NCI-H146 treated with DMSO at 0.1 percent for 48 hours (cell line): ENCODE data around the gene CD36.
"Not testable (repeated sequence)": the region's sequence is repeated elsewhere in the genome, so short reads cannot be mapped to it uniquely, and the experiment has no call there.

Experiments
- DNase-seq: peaks from one replicate; lab custom pipeline; 2025; ENCODE audit not compliant: unreplicated experiment; lab: John Stamatoyannopoulos, UW

CD36 gene

DNA sequence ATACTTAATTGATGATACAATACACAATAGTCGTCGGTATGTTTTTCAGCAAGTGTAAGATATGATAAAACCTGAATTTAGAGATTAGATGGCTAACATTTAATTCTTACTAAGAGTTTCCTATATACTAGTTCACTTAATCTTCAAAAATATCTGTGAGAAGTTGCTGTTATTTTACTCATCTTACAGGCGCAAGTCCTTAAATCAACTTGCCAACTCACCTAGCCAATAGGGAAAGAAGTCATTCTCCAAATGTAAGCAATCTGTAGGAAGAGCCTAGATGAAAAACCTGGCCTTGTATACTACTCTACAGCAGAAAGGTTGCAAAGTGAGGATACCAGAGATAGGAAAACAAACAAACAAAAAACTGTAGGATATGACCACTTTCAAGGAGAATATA lies 10.6 kb downstream of the CD36 start:
- no peak for DNase-seq

DNA sequence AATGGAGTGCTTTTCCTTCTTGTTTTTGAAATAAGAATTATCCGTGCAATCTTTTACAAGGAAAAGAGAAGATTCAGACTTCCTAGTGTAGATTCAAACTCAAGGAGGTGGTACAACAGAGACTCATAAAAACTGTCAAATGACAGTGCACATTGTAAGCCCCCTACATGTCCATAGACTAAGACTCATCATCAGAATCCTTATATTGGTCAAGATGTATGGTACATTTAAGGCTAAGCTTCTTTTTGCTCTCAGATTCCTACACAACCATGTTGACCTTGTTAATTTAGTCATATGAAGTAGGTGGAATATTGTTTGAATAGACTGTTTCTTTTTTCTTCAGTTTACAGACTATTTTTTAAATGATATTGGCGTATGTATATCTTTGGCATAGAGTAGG lies 11.6 kb downstream of the CD36 start:
- no peak for DNase-seq

DNA sequence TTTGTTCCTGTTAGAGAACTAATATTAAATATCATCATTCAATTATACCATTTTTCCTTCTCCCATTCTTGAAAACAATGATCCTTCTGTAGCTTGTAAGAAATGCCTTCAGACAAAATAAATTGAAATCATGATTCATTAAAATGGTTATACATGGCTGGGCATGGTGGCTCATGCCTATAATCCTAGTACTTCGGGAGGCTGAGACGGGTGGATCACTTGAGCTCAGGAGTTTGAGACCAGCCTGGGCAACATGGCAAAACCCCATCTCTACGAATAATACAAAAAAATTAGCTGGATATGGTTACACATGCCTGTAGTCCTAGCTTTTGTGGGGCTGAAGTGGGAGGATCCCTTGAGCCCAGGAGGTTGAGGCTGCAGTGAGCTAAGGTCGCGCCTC lies 13.0 kb downstream of the CD36 start:
- DNase-seq, result no peak

DNA sequence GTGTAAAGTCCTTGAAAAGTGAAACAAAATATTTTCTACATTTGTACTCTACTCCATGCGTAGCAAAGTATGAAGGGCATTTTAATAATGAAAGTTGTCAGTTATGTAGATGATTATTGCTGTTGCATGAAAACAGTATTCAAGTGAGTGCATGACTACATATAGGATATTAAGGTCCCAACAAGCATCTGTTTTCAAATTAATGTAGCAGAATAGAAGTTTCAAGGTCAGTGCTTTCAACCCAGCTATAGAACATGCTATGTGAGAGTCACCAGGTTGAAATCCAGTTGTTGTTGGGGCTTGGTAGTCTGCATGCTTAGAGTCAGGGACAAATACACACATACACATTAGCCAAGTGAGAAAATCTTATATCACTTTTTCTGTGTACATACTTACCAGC lies 14.8 kb downstream of the CD36 start:
- no peak for DNase-seq

DNA sequence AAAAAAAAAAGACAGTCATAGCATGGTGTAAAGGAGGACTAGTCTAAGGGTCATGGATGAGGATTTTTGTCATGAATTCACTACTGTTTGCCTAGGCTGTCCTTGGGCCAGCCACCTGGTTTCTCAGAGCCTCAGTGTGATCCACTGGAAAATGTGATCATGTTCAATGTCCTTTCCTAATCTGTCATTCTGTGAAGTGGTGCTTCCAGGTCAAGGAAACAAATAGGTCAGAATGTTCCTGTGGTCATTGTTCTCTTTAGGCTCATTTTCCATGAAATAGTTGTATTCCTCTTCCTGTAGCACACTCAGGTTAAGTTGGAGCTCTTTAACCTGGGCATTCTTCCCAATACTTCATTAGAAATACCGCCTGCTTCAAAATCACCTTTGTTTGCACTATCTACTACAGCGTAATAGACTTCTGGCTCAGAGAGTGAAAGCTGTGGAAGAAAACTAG lies 16.5 kb downstream of the CD36 start:
- no peak for DNase-seq

DNA sequence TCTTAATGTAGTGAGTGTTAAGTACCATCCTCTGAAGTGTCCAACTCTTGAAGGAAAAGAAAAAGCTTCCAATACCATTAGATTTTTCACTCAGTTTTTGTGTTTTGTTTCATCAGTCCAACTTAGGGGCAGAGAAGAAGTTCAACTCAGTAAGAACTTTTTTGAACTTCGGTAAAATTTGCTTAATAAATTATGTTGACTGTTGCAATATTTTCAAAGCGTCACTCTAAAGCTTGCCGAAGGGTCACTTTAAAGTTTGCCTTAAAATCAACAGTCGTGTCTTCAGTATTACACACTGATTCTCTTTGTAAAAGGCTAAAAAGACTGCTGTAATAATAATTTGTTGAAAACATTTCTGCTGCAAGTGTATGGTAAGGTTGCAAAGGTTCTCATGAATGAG lies 17.6 kb downstream of the CD36 start:
- no peak for DNase-seq

DNA sequence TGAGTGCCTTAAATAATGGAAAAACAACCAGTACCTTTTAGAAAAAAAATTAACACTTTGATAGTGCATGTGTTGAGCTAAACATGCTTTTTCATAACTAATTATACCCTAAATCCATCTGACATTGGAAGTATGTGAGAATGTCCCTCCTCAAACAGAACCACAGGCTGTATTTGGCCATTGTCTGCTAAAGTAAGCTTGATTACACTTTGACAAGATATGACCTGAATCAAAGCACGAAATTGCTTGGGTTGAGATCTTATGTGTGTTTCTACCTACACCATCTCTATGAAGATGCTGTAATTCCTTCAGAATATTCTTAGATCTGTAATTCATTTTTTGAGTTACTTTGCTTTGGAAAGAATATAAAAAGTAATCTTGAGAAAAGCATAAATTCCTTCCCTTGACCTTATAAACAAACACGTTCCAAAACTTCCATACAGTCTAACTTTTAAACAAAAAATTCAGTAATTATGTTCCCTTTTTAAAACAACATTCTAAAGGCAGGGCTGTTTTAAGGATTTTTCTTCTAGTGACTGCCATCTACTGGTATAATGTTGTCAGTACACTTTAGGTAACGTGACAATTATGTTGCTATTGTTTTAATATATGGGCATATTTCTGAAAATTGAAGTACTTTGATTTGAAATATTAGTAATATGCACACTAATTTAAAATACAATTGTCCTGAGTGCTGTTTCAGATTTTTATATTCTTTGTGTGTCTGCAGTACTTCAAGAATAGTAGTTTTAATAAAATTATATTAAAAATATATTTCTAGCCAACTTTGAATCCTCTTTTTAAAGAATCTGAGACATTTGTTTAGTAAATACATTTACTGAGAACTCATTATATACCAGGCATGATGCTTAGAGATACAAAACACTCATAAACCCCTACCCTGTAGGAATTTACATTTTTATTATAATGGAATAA lies 20.9 kb downstream of the CD36 start:
- DNase-seq, result peak; percentile 51

DNA sequence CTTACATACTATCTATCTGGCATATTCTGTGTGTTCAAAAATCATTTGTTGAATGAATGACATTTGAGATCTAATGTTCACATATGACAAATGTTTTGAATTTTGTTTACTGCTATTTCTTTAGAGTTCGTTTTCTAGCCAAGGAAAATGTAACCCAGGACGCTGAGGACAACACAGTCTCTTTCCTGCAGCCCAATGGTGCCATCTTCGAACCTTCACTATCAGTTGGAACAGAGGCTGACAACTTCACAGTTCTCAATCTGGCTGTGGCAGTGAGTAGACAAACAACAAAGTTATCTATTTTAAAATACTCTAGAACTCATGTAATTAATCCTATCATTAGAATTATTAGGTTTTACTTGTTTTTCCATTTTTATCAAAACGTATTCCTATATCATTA lies 22.5 kb downstream of the CD36 start:
- no peak for DNase-seq

DNA sequence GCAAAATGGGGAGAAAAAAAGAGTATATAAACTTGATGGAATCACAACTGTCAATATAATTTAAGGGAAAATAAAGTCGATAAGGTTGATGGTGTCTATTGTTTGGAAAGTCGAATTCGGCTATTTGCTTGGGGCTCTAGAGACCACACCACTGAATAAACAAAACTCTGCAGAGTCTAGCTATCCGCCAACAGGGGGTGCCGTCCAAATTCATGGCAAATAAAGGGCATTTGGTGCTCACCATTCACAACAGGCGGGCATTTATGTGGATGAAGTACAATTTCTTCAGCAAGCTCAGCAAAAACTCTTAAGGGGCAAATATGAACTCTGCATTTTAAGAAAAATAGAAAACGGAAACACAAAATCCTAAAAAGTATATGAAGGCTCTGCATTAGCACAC lies 23.3 kb downstream of the CD36 start:
- no peak for DNase-seq

DNA sequence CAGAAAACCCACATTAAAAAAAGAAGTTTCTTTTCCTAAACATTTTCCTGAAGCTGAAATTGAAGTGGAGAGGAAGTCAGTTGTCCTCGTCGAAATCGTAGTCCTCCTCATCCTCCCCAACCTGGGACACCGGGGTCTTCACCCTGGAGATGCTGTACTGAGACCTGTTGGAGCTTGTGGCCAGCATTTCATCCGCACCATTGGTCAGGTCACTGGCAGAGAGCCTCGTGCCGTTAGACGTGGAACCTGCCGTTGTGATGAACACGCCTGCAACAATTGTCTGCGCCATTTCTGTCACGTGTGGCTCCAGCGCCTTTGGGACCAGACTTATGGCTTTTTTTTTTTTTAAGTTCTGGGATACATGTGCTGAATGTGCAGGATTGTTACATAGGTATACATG lies 23.8 kb downstream of the CD36 start:
- DNase-seq, result no peak

DNA sequence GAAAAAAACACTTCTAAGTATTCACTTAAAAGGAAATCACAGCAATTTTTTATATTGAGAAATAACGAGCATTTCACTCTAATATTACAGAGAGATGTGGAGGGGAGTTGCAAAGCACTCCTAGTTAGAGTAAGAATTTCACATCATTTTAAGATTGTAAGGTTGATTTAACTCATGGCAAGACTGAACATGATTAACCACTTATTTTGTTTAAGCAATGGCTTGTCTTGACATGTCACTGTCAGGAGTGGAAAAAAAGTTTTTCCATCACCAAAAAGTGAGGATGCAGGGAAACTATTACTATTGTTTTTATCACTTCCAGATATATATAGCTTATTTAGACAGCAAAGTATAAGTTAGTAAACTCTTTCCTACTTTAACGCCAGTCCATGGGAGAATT lies 27.1 kb downstream of the CD36 start:
- DNase-seq, result no peak

DNA sequence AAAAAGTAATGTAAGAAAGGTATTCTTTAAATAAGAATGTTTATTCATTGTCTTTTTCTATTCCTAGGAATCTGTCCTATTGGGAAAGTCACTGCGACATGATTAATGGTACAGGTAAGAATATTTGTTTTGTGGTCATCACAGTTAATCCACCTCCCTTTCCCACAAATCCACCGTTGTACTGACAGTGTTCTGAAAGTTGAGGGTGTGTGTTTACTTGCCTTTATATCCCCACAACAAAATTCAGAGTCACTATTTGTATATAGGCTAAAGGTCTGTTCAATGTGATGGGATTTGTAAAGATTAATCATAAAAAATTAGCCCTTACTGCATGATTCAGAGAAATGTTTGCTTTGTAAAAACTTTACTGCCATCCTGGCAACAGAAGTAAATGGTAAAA lies 27.9 kb downstream of the CD36 start:
- DNase-seq, result no peak

DNA sequence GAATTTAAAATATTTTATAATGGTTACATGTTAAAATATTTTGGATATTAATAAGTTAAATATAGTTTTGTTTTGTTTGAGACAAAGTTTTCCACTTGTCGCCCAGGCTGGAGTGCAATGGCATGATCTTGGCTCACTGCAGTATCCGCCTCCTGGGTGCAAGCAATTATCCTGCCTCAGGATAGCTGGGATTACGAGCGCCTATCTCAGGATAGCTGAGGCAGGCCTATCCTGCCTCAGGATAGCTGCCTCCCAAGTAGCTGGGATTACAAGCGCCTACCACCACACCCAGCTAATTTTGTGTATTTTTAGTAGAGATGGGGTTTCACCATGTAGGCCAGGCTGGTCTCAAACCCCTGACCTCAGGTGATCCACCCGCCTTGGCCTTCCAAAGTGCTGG lies 30.9 kb downstream of the CD36 start:
- not testable (repeated sequence) for DNase-seq

DNA sequence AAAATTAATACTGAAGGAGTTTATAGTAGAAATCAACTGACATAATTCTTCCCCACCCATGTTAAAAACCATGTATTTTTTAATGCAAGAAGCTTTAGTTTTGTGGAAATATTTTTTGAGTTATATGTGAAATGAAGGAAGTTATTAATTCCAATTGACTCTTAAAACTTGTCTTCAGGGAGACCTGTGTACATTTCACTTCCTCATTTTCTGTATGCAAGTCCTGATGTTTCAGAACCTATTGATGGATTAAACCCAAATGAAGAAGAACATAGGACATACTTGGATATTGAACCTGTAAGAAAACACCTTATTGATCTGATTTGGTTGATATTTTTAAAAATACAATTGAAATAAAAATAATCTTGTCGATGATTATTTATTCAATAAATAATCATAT lies 33.3 kb downstream of the CD36 start:
- no peak for DNase-seq

DNA sequence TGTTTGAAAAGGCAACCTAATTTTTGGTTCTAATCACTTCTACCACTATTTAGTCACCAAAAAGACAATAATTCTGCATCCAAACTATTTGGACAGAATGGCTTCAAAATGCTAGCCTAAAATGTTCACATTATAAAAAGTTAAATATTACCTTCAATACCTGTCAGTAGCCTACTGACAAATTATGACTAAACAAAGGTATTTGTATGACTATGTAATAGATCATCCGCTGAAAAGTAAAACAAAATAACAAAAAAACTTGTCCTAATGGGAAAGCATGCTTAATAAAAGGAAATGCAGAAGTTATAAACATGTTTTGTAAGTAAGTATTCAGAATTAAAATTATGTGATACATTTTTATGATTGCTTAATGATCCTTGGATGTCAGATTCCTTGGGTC lies 36.6 kb downstream of the CD36 start:
- DNase-seq, result no peak

DNA sequence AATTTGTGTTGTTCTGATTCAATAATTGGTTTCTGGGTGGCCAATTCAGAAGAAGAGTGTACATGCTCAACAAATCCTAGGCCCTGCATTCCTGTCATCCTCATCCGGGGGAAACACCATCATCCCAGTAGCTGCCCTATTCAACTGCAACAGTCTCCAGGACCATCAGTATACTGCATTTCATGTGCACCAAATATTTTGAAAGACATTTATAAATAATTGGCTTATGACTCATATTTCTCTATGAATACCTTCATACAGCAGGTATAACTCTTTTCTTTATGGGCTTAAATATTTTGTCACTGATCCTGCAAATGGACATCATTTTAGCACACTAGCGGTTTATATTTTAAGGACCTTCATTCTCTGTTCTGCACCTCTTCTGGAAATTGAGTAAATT lies 38.0 kb downstream of the CD36 start:
- no peak for DNase-seq

DNA sequence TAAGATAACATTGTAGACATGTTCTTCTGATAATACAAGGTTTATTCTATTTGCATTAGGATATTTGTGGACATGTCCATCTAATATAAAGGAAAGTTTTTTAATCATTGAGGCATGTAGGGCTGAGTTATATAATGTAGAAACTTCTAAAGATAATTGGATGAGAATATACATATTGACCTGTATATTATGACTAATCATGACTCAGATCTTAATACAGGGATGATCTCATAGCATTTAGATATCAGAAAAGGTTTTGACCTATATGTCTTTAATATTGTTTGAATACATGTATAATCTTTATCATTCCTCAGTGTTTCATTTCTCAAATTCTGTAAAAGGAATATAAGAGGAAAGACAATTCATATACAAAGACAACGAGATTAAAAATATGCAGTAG lies 39.2 kb downstream of the CD36 start:
- no peak for DNase-seq

DNA sequence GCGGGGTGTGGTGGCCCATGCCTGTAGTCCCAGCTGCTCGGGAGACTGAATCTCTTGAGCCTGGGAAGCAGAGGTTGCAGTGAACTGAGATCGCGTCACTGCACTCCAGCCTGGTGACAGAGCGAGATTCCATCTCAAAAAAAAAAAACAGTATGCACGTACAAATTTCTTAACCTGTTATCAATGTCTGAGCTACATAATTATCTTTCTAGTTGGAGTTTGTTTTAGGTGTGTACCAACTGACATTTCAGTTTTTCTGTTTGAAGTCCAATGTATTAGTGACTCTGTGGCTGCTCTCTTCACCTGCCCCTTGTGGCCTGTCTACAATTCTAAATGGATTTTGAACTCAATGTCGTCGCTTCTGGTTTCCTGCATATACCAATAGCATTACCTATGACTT lies 40.3 kb downstream of the CD36 start:
- DNase-seq, result no peak

DNA sequence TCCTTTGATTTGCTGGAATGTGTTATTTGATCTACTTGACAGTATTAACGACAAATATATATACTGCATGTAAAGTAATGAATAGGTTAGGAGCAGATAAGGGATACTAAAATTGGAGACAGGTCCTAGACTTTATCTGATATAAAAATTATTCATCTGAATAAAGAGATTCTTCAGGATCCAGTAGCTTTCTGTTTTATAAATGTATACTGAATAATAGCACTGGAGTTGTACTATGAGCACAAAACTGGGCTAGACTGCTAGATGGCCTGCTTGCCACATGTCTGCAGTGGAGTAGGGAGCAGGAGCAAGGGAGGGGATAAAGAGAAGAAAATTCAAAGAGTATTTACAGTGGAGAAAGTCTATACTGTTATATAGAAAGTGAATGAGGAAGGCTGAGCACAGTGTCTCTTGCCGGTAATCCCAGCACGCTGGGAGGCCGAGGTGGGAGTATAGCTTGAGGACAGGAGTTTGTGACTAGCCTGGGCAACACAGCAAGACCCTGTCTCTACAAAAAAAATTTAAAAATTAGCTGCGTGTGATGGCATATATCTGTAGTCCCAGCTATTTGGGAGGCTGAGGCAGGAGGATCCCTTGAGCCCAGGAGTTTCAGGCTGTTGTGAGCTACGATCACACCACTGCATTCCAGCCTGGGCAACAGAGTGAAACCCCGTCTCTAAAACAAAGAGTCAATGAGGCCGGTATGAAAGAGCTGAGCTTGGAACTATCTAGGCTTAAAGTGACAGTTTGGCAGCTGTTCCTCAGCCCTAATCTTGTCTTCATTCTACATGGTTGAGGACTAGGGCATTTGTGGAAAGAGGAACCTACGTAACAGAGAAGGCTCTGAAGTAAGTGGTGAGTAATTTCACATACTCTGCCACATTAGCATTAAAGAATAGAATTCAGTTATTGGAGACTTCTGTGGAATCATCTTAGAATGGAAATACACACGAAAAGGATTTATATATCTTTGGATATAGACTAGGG lies 41.8 kb downstream of the CD36 start:
- no peak for DNase-seq

DNA sequence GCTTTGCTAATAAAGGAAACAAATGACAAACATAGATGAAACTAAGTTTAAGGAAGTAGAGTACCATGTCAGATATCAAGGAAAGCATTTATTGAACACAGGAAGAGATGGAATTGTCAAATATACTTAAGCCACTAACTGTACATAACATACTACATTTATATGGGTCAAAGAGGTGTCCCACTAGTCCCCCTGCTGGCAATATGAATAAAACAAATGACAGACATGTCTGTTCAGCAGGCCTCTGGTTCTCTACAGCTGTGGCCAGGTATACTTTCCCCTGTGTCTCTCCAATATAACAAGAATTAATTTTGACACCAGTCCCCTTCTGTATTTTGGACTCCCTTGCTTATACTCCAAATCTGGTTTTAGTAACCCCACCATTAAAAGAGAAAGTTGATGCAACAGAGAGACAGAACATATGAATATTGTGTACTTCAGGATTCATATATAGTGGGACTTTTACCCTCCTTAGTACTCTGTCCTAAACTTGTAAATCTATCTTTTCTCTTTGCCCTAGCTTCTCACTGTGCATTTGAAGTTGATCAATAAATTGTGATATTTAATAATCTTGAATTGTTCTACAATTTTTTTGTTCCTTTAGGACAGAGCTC lies 42.9 kb downstream of the CD36 start:
- DNase-seq, result peak; percentile 15

DNA sequence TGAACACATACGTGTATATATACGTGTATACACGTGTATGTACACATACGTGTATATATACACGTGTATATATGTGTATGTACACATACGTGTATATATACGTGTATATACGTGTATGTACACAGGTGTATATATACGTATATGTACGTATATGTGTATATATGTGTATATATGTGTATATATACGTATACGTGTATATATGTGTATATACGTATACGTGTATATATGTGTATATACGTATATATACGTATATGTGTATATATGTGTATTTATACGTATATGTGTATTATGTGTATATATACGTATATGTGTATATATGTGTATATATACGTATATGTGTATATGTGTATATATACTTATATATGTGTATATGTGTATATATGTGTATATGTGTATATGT lies 44.3 kb downstream of the CD36 start:
- DNase-seq, result no peak
